Keratinocyte (primary cell): Measurements from ENCODE around the gene NME7. TPM values are rescaled to one million over a fixed set of nuclear protein-coding genes. Genes with fewer than 3 reads are reported as not detected.

Source experiments
- DNase-seq: peaks from one replicate; pipeline ENCODE4 v3.0.0-alpha.2; 2011; ENCODE audit warnings: low read depth, missing footprints, low spot score
- FAIRE-seq: peaks from 2 replicates; lab custom pipeline; 2011; peaks lifted over from hg19 to GRCh38; lab: Jason Lieb, UNC
- H2AFZ ChIP-seq: 2 replicates; pipeline ENCODE4 v1.6.0; 2012; ENCODE audit warnings: low read length, control low read depth, inconsistent platforms; ENCODE audit not compliant: control insufficient read depth
- H3K27ac ChIP-seq: 2 replicates; pipeline ENCODE4 v1.5.1; 2011; ENCODE audit warnings: low read length; ENCODE audit not compliant: control insufficient read depth, insufficient read depth
- H3K27me3 ChIP-seq: 3 replicates; pipeline ENCODE4 v1.6.0; 2011; ENCODE audit warnings: low read length; ENCODE audit not compliant: control insufficient read depth, insufficient read depth; ENCODE audit errors: extremely low read depth
- H3K36me3 ChIP-seq, 2 experiments: 2 replicates in 1 of 2; 3 replicates in 1 of 2; pipeline ENCODE4 v1.5.1; 2011; ENCODE audit warnings: low read length in 2 of 2, mild to moderate bottlenecking in 1 of 2; ENCODE audit not compliant: control insufficient read depth in 2 of 2, insufficient read depth in 2 of 2; ENCODE audit errors: extremely low read depth in 1 of 2
- H3K4me1 ChIP-seq: 3 replicates; pipeline ENCODE4 v1.5.1; 2011; ENCODE audit warnings: low read length; ENCODE audit not compliant: control insufficient read depth, insufficient read depth; ENCODE audit errors: extremely low read depth
- H3K4me2 ChIP-seq: 3 replicates; pipeline ENCODE4 v1.6.0; 2011; ENCODE audit warnings: low read depth, low read length; ENCODE audit not compliant: control insufficient read depth, insufficient read depth; ENCODE audit errors: extremely low read depth
- H3K4me3 ChIP-seq, 3 experiments: fragments of 200-600 bp in 1 of 3; sonication (generic) in 1 of 3; 2 replicates in 2 of 3; 3 replicates in 1 of 3; pipeline ENCODE4 v1.5.1; 2011 to 2016; ENCODE audit warnings: low read length in 3 of 3, mild to moderate bottlenecking in 3 of 3, control low read depth in 2 of 3, inconsistent platforms in 1 of 3, low read depth in 1 of 3, mixed read lengths in 1 of 3, mixed run types in 1 of 3, moderate library complexity in 1 of 3; ENCODE audit not compliant: control insufficient read depth in 2 of 3, insufficient read depth in 2 of 3; ENCODE audit errors: extremely low read depth in 1 of 3
- H3K79me2 ChIP-seq: 2 replicates; pipeline ENCODE4 v1.6.0; 2012; ENCODE audit warnings: low read length; ENCODE audit not compliant: control insufficient read depth, insufficient read depth
- H3K9ac ChIP-seq: 3 replicates; pipeline ENCODE4 v1.6.0; 2011; ENCODE audit warnings: low read length; ENCODE audit not compliant: control insufficient read depth, insufficient read depth; ENCODE audit errors: extremely low read depth
- H3K9me1 ChIP-seq: 3 replicates; pipeline ENCODE4 v1.6.0; 2011; ENCODE audit warnings: low read length; ENCODE audit not compliant: control insufficient read depth, insufficient read depth; ENCODE audit errors: extremely low read depth
- H3K9me3 ChIP-seq: 2 replicates; pipeline ENCODE4 v1.5.1; 2012; ENCODE audit warnings: low read depth, low read length; ENCODE audit not compliant: control insufficient read depth
- H4K20me1 ChIP-seq: 3 replicates; pipeline ENCODE4 v1.6.0; 2011; ENCODE audit warnings: low read length; ENCODE audit not compliant: control insufficient read depth, insufficient read depth; ENCODE audit errors: extremely low read depth
- EZH2 ChIP-seq: IDR thresholded peaks from one replicate; pipeline ENCODE4 v1.6.1; 2012; ENCODE audit warnings: inconsistent platforms, mild to moderate bottlenecking, low read length, moderate library complexity
- dilution Hi-C: fragments of 300-500 bp; cut with MboI; formaldehyde crosslinking; loops from one replicate; pipeline ENCODE4 v1.7.0; 2020; ENCODE audit warnings: low sequenced_read_pairs; ENCODE audit not compliant: extremely low pct_ligation_motif_present
- polyA plus RNA-seq, 5 experiments: library from polyadenylated mRNA; depleted of rRNA in 3 of 5; stranded (reverse) in 3 of 5; stranded (forward) in 1 of 5; unstranded in 1 of 5; fragments of >200 nt; gene quantifications; 1 replicate in 1 of 5; 2 replicates in 3 of 5; 3 replicates in 1 of 5; pipeline versions ENCODE4 v1.2.1 to v1.2.3, GENCODE V29; 2011 to 2012; ENCODE audit warnings: missing spikeins in 2 of 5, low read depth in 1 of 5, low replicate concordance in 1 of 5
- TF ChIP-seq, protein P1 (sequence below), 3 experiments: IDR thresholded peaks in 1 of 3; conservative IDR thresholded peaks in 1 of 3; optimal IDR thresholded peaks in 1 of 3; 2 replicates in 2 of 3; 3 replicates in 1 of 3; pipeline versions ENCODE3 to v1.5.1; 2011; ENCODE audit warnings: low read length in 3 of 3, mild to moderate bottlenecking in 3 of 3, moderate library complexity in 2 of 3, control low read depth in 1 of 3, inconsistent platforms in 1 of 3; ENCODE audit not compliant: insufficient read depth in 2 of 3; ENCODE audit errors: extremely low read depth in 1 of 3

Gene NME7
- polyA plus RNA-seq, 1 donor (not counting 4 experiments of a cell fraction or from before 2014, with no cell fraction given), result 52.9 TPM

DNA sequence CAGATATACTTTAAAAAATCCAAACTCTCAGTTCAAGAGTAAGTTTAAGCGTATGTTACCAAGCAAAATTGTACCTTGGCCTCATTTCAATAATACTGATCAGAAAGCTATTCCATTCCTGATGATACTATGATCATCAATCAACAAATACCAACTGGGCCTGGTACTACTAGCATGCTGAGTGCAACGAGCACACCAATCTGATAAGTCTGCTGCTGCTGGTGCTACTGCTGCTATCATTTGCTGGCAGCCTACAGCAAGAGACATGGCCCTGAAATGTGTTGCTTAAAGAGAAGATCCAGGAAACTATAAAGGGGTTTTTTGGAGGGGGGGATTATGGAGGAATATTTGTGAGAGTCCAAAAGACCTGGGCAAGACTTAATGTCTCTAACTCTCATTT is 39.7 kb downstream of the NME7 start:
- no peaks in the 10 kb centered on the region for H3K9me1 ChIP-seq
- H2AFZ ChIP-seq, result no peak overlapping the region
- DNase-seq, result no peak
- peaks cover 28% of the 10 kb centered on the region for H3K79me2 ChIP-seq
- H3K4me2 ChIP-seq, result no peak overlapping the region
- no peak overlapping the region for H3K9ac ChIP-seq
- no peak for TF ChIP-seq EZH2
- TF ChIP-seq, protein P1, sequence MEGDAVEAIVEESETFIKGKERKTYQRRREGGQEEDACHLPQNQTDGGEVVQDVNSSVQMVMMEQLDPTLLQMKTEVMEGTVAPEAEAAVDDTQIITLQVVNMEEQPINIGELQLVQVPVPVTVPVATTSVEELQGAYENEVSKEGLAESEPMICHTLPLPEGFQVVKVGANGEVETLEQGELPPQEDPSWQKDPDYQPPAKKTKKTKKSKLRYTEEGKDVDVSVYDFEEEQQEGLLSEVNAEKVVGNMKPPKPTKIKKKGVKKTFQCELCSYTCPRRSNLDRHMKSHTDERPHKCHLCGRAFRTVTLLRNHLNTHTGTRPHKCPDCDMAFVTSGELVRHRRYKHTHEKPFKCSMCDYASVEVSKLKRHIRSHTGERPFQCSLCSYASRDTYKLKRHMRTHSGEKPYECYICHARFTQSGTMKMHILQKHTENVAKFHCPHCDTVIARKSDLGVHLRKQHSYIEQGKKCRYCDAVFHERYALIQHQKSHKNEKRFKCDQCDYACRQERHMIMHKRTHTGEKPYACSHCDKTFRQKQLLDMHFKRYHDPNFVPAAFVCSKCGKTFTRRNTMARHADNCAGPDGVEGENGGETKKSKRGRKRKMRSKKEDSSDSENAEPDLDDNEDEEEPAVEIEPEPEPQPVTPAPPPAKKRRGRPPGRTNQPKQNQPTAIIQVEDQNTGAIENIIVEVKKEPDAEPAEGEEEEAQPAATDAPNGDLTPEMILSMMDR (optimal IDR thresholded peaks at IDR 0.05 in 1 of 3, IDR thresholded peaks at IDR 0.05 in 1 of 3, conservative IDR thresholded peaks at IDR 0.05 in 1 of 3; ENCODE audit: extremely low read depth in 1 of 3, insufficient read depth in 2 of 3, low read length in 3 of 3), result no peak
- H3K9me3 ChIP-seq, result no peaks in the 10 kb centered on the region
- no peaks in the 10 kb centered on the region for H4K20me1 ChIP-seq
- no peak for FAIRE-seq
- dilution Hi-C loops, result no loop called here
- H3K27ac ChIP-seq, result no peak overlapping the region
- no peak overlapping the region for H3K4me3 ChIP-seq
- H3K36me3 ChIP-seq, result no peaks in the 10 kb centered on the region
- no peaks in the 10 kb centered on the region for H3K27me3 ChIP-seq
- H3K4me1 ChIP-seq, result peaks cover 11% of the 10 kb centered on the region

DNA sequence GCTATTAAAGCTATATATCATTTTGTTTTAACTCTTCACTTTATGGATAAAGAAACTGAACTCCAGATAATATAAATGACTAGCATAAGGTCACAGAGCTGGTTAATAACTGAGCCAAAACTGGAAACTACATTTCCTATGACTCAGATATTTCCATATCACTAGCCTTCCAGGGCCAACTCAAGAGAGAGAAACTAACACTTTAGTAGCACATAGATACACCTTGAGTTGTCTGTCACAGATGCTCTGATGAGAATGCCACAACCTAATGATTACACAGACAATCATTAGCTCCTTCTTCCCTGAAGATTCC is 40.7 kb downstream of the NME7 start:
- H3K4me3 ChIP-seq, result no peak overlapping the region
- no peaks in the 10 kb centered on the region for H3K36me3 ChIP-seq
- no peak overlapping the region for H3K9ac ChIP-seq
- H2AFZ ChIP-seq, result no peak overlapping the region
- no peak overlapping the region for H3K4me2 ChIP-seq
- H3K9me3 ChIP-seq, result no peaks in the 10 kb centered on the region
- H3K79me2 ChIP-seq, result peaks cover 23% of the 10 kb centered on the region
- TF ChIP-seq EZH2, result no peak
- TF ChIP-seq, protein P1 (optimal IDR thresholded peaks at IDR 0.05 in 1 of 3, IDR thresholded peaks at IDR 0.05 in 1 of 3, conservative IDR thresholded peaks at IDR 0.05 in 1 of 3; ENCODE audit: extremely low read depth in 1 of 3, insufficient read depth in 2 of 3, low read length in 3 of 3), result no peak
- DNase-seq (no peak), FAIRE-seq (peak; percentile 80)
- dilution Hi-C loops, result no loop called here
- peaks cover 11% of the 10 kb centered on the region for H3K4me1 ChIP-seq
- H3K27ac ChIP-seq, result no peak overlapping the region
- H3K27me3 ChIP-seq, result no peaks in the 10 kb centered on the region
- no peaks in the 10 kb centered on the region for H4K20me1 ChIP-seq
- no peaks in the 10 kb centered on the region for H3K9me1 ChIP-seq
